HepG2 (cell line): ENCODE results near the gene PRIMA1.

ENCODE experiments used
- ARNT ChIP-seq: fragments of 450-650 bp; IDR thresholded peaks from 2 replicates; pipeline ENCODE4 v1.6.1; 2017
- ELF1 ChIP-seq: sonication (generic); formaldehyde crosslinking; IDR thresholded peaks from 2 replicates; pipeline ENCODE4 v1.4.0; 2020; ENCODE audit warnings: missing genetic modification reagents
- JUNB ChIP-seq: sonication (generic); formaldehyde crosslinking; IDR thresholded peaks from 2 replicates; pipeline ENCODE4 v1.8.0; 2022; ENCODE audit warnings: missing genetic modification reagents, mild to moderate bottlenecking, borderline replicate concordance
- MED13 ChIP-seq: sonication (generic); formaldehyde crosslinking; IDR thresholded peaks from 2 replicates; pipeline ENCODE4 v1.5.0; 2020; ENCODE audit warnings: missing genetic modification reagents
- MIER3 ChIP-seq: IDR thresholded peaks from 2 replicates; pipeline ENCODE4 v1.6.1; 2016; ENCODE audit warnings: missing compliant biosample characterization, borderline replicate concordance
- MXI1 ChIP-seq: IDR thresholded peaks from 3 replicates; pipeline ENCODE4 v1.6.1; 2012; ENCODE audit warnings: low read depth, low read length, inconsistent platforms, borderline replicate concordance
- SP140L ChIP-seq: sonication (generic); formaldehyde crosslinking; IDR thresholded peaks from 2 replicates; pipeline ENCODE4 v1.4.0; 2020; ENCODE audit warnings: missing genetic modification reagents, borderline replicate concordance
- TFAP4 ChIP-seq: sonication (generic); IDR thresholded peaks from 2 replicates; pipeline ENCODE4 v1.6.1; 2016; ENCODE audit warnings: low read depth, borderline replicate concordance
- ZUFSP ChIP-seq: sonication (generic); formaldehyde crosslinking; IDR thresholded peaks from 2 replicates; pipeline ENCODE4 v1.9.0; 2021; ENCODE audit warnings: missing genetic modification reagents, mild to moderate bottlenecking, borderline replicate concordance

- no peak for TF ChIP-seq MED13 (CRISPR knock-in tag)
- TF ChIP-seq JUNB (CRISPR knock-in tag): no peak
- TF ChIP-seq ZUFSP (CRISPR knock-in tag): no peak
- TF ChIP-seq TFAP4: no peak
- no peak for TF ChIP-seq MIER3 (CRISPR knock-in tag)
- TF ChIP-seq SP140L: no peak
- TF ChIP-seq ELF1 (CRISPR knock-in tag): no peak
- no peak for TF ChIP-seq MXI1
- no peak for TF ChIP-seq ARNT
Observed at GRCh38 chr14:93787465-93788292, 606 bp downstream of the PRIMA1 start.
